Fibroblast of lung (primary cell): ENCODE measurements around the gene COPZ2. TPM values are rescaled to one million over a fixed set of nuclear protein-coding genes. Genes with fewer than 3 reads are reported as not detected.

ENCODE experiments used
- DNase-seq, 2 donors: peaks; one replicate each; pipeline versions ENCODE4 v3.0.0 to v3.0.0-alpha.2; 2010; ENCODE audit warnings: low read depth in 2 of 2
- H2AFZ ChIP-seq: 2 replicates; pipeline ENCODE4 v1.5.1; 2012; ENCODE audit warnings: low read length, control low read depth, inconsistent platforms
- H3K27ac ChIP-seq: 2 replicates; pipeline ENCODE4 v1.5.1; 2011; ENCODE audit warnings: low read length, control low read depth; ENCODE audit not compliant: insufficient read depth
- H3K27me3 ChIP-seq: 2 replicates; pipeline ENCODE4 v1.5.1; 2011; ENCODE audit warnings: mild to moderate bottlenecking, low read length; ENCODE audit not compliant: control insufficient read depth, insufficient read depth
- H3K36me3 ChIP-seq: 2 replicates; pipeline ENCODE4 v1.5.1; 2011; ENCODE audit warnings: low read length; ENCODE audit not compliant: control insufficient read depth, insufficient read depth
- H3K4me1 ChIP-seq: 2 replicates; pipeline ENCODE4 v1.5.1; 2011; ENCODE audit warnings: low read length; ENCODE audit not compliant: control insufficient read depth, insufficient read depth; ENCODE audit errors: extremely low read depth
- H3K4me2 ChIP-seq: 2 replicates; pipeline ENCODE4 v1.5.1; 2011; ENCODE audit warnings: low read length, control low read depth; ENCODE audit not compliant: insufficient read depth; ENCODE audit errors: extremely low read depth
- H3K4me3 ChIP-seq, 4 experiments: fragments of 200-600 bp in 1 of 4; sonication (generic) in 1 of 4; replicated peaks in 1 of 4; 2 replicates each; pipeline ENCODE4 v1.5.1; 2011 to 2016; ENCODE audit warnings: low read length in 4 of 4, low read depth in 3 of 4, mild to moderate bottlenecking in 3 of 4, control low read depth in 2 of 4, inconsistent platforms in 1 of 4, mixed read lengths in 1 of 4; ENCODE audit not compliant: insufficient read depth in 1 of 4; ENCODE audit errors: control extremely low read depth in 1 of 4
- H3K79me2 ChIP-seq: 2 replicates; pipeline ENCODE4 v1.5.1; 2012; ENCODE audit warnings: mild to moderate bottlenecking, low read length, inconsistent platforms; ENCODE audit not compliant: control insufficient read depth, insufficient read depth
- H3K9ac ChIP-seq: 2 replicates; pipeline ENCODE4 v1.5.1; 2011; ENCODE audit warnings: mild to moderate bottlenecking, low read length, control low read depth; ENCODE audit not compliant: insufficient read depth
- H3K9me3 ChIP-seq: 2 replicates; pipeline ENCODE4 v1.5.1; 2012; ENCODE audit warnings: low read depth, low read length; ENCODE audit not compliant: control insufficient read depth, insufficient read depth
- H4K20me1 ChIP-seq: 2 replicates; pipeline ENCODE4 v1.5.1; 2011; ENCODE audit warnings: low read length; ENCODE audit not compliant: control insufficient read depth, insufficient read depth; ENCODE audit errors: extremely low read depth
- CTCF ChIP-seq, 2 donors: IDR thresholded peaks in 1 of 2; conservative IDR thresholded peaks in 1 of 2; 1 replicate in 1 of 2; 2 replicates in 1 of 2; pipeline ENCODE4 v1.5.1; 2011 to 2012; ENCODE audit warnings: low read length in 2 of 2, control low read depth in 1 of 2, inconsistent platforms in 1 of 2, low read depth in 1 of 2, mild to moderate bottlenecking in 1 of 2
- EZH2 ChIP-seq: IDR thresholded peaks from 2 replicates; pipeline ENCODE4 v1.5.1; 2012; ENCODE audit warnings: low read length, control low read depth, mild to moderate bottlenecking; ENCODE audit errors: missing control alignments
- polyA plus RNA-seq, 2 donors: library from polyadenylated mRNA; depleted of rRNA in 1 of 2; stranded (reverse) in 1 of 2; unstranded in 1 of 2; fragments of >200 nt; gene quantifications; 2 replicates each; pipeline ENCODE4 v1.2.1, GENCODE V29; 2011 to 2012; ENCODE audit warnings: missing spikeins in 1 of 2
- total RNA-seq: library from RNA; depleted of rRNA; stranded (reverse); fragments of >200 nt; gene quantifications from 2 replicates; pipeline ENCODE4 v1.2.1, GENCODE V29; 2014

COPZ2 gene
- total and polyA plus RNA-seq, 2 donors (not counting 1 experiment from before 2014, with no cell fraction given): 63.1 to 97.9 TPM

- no peaks in the 10 kb centered on the region for H3K9me3 ChIP-seq
- peaks cover 6% of the 10 kb centered on the region for H3K27me3 ChIP-seq
- H3K4me2 ChIP-seq: no peak overlapping the region
- peaks cover 5% of the 10 kb centered on the region for H3K4me1 ChIP-seq
- no peak overlapping the region for H3K4me3 ChIP-seq
- H3K36me3 ChIP-seq: no peaks in the 10 kb centered on the region
- H3K79me2 ChIP-seq: no peaks in the 10 kb centered on the region
- H4K20me1 ChIP-seq: no peaks in the 10 kb centered on the region
- no peak for DNase-seq
- no peak overlapping the region for H3K9ac ChIP-seq
- TF ChIP-seq EZH2 (no peak), CTCF (conservative IDR thresholded peaks at IDR 0.05 in 1 of 2, IDR thresholded peaks at IDR 0.05 in 1 of 2; ENCODE audit: low read depth in 1 of 2, low read length in 2 of 2) (no peak)
- no peak overlapping the region for H3K27ac ChIP-seq
- H2AFZ ChIP-seq: no peak overlapping the region
These were observed 40.0 kb downstream of the COPZ2 start for GRCh38 chr17:47997586-47997985.

DNA sequence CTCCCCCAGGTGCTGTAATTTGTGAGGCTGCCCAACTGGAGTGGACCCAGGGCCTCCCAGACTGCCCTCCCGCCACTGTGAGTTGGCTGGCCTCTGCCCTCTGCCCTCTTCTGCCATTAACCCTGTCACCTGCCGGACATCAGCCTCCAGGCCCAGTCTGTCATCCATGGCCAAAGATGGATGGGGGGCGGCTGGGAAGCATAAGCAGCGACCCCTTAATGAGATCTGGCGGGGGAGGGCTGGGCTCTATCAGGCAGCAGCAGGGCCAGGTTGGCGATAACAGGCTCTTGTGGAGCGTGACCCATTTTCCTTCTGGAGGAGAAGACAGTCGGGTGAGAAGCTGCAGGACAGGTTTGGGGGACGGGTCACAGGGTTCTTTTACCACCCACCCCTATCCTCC, 41.4 kb downstream of the COPZ2 start:
- Histone ChIP-seq H3K4me2 (no peak overlapping the region), H3K9ac (no peak overlapping the region), H3K9me3 (no peaks in the 10 kb centered on the region), H3K79me2 (no peaks in the 10 kb centered on the region), H2AFZ (no peak overlapping the region), H3K36me3 (no peaks in the 10 kb centered on the region), H4K20me1 (no peaks in the 10 kb centered on the region), H3K4me3 (no peak overlapping the region), H3K4me1 (no peaks in the 10 kb centered on the region), H3K27me3 (peaks cover 6% of the 10 kb centered on the region), H3K27ac (no peak overlapping the region)
- DNase-seq: no peak
- TF ChIP-seq EZH2: no peak
- no peak for TF ChIP-seq CTCF (conservative IDR thresholded peaks at IDR 0.05 in 1 of 2, IDR thresholded peaks at IDR 0.05 in 1 of 2; ENCODE audit: low read depth in 1 of 2, low read length in 2 of 2)

- peaks cover 2% of the 10 kb centered on the region for H3K4me1 ChIP-seq
- H3K4me2 ChIP-seq: no peak overlapping the region
These were observed 42.2 kb downstream of the COPZ2 start for GRCh38 chr17:47995241-47995935.

More at GRCh38 chr17:47995241-47995935, 42.2 kb downstream of the COPZ2 start:
- no peak overlapping the region for H3K27ac ChIP-seq
- H3K36me3 ChIP-seq: no peaks in the 10 kb centered on the region
- no peak for DNase-seq
- no peak overlapping the region for H3K4me3 ChIP-seq
- peaks cover 6% of the 10 kb centered on the region for H3K27me3 ChIP-seq
- H2AFZ ChIP-seq: no peak overlapping the region
- H4K20me1 ChIP-seq: no peaks in the 10 kb centered on the region
- TF ChIP-seq CTCF (conservative IDR thresholded peaks at IDR 0.05 in 1 of 2, IDR thresholded peaks at IDR 0.05 in 1 of 2; ENCODE audit: low read depth in 1 of 2, low read length in 2 of 2): no peak
- no peak for TF ChIP-seq EZH2
- H3K9me3 ChIP-seq: no peaks in the 10 kb centered on the region
- H3K79me2 ChIP-seq: no peaks in the 10 kb centered on the region
- no peak overlapping the region for H3K9ac ChIP-seq
